Measurements from ENCODE around the gene SEPTIN12.
A peak's percentile ranks its signal among the peaks of the same experiment; 100 is the strongest.

Gene SEPTIN12

DNA sequence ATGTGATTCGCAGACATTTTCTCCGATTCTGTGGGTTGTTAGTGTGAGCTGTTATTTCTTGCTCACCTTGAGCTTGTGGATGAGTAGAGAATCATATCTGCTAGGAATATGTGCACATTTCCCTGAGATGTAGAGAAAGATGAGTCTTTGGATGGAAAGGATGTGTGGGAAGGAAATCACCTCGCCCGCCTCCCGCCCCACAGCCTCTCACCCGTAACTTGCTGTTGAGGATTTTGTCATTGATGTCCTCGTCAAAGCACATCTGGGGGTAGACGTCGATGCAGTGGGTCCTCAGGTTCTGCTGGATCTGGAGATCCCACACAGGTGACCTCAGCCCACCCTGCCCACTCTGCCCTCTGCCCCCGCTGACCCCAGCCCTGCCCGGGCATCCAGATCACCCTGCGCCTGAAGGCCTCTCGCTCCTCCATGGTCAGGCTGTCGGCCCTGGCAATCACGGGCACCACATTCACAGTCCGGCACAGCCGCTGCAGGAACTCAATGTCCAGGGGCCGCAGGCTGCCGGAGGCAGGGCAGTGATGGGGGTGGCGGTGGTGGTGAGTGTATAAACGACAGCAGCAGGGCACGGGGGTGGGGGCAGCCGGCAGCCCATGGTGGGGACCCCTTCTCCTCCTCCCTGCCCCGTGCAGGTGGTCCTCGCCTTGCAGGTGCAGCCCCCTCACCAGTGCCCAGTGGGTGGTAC lies 4.7 kb downstream of the SEPTIN12 start:
- H3K4me1 ChIP-seq (ENCODE audit: insufficient read depth, low read length), result peaks cover 12% of the 10 kb centered on the region
- H3K9ac ChIP-seq (ENCODE audit: low read depth, low read length), result no peak overlapping the region
- no peaks in the 10 kb centered on the region for H3K36me3 ChIP-seq (ENCODE audit: insufficient read depth, low read length)
- H3K9me3 ChIP-seq (ENCODE audit: control insufficient read depth, insufficient read depth, low read length), result no peaks in the 10 kb centered on the region

DNA sequence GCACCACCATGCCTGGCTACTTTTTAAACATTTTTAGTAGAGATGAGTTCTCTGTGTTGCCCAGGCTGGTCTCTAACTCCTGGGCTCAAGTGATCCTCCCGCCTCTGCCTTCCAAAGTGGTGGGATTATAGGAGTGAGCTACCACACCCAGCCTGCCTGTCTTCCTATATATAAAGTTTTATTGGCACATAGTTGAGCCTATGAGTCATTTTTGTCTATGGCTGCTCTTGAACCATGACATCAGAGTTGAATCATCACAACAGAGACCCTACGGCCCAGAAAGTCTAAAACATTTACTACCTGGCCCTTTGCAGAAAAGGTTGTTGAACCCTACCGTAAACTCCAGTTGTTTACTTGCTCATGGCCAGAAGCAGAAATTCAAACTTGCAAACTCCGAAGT lies 7.9 kb downstream of the SEPTIN12 start:
- H3K36me3 ChIP-seq (ENCODE audit: insufficient read depth, low read length), result no peaks in the 10 kb centered on the region
- H3K9ac ChIP-seq (ENCODE audit: low read depth, low read length), result no peak overlapping the region
- H3K4me1 ChIP-seq (ENCODE audit: insufficient read depth, low read length), result no peaks in the 10 kb centered on the region
- no peaks in the 10 kb centered on the region for H3K9me3 ChIP-seq (ENCODE audit: control insufficient read depth, insufficient read depth, low read length)

DNA sequence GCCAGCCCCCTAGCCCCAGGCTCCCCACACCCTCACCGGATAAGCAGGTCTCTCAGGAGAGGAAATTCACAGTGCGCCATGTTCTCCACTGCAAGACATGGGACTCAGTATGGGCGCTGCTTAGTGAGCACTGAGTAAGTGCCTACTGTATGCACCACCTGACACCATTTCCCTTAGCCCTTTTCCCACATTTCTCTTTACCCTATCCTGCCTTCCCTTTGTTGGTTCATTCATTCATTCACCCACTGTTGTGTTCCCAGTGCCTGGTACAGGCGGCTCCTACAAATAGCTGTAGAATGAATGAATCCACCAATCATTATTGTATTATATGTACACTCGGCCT lies 10.1 kb downstream of the SEPTIN12 start:
- no peak overlapping the region for H3K9ac ChIP-seq (ENCODE audit: low read depth, low read length)
- no peaks in the 10 kb centered on the region for H3K9me3 ChIP-seq (ENCODE audit: control insufficient read depth, insufficient read depth, low read length)
- no peaks in the 10 kb centered on the region for H3K4me1 ChIP-seq (ENCODE audit: insufficient read depth, low read length)
- no peaks in the 10 kb centered on the region for H3K36me3 ChIP-seq (ENCODE audit: insufficient read depth, low read length)

DNA sequence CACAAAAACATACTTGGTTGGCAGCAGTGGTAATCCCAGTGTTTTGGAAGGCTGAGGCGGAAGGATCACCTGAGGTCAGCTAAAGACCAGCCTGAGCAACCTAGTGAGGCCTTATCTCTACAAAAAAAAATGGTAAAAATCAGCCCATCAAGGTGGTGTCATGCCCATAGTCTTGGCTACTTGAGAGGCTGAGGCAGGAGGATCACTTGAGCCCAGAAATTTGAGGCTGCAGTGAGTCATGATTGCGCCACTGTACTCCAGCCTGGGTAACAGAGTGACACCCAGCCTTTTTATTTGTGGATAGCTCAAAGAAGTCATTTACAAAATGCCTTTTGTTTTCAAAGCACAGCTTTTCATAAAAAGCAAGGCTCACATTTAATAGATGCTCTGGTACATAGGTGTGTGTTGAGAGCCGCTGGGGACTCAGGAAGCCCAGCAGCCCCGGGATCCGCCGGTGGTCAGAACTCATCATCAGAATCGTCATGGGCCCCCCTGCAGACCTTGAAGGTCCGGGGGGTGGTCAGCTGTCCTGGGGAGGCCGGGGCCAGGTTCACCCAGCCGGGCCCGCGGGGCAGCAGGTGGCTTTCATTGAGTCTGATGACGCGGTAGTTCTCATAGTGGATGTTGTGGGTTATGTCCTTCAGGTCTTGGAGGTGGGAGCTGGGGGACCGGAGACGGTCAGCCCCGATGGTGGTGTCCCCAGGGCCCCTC lies 10.7 kb downstream of the SEPTIN12 start:
- Histone ChIP-seq H3K9ac (ENCODE audit: low read depth, low read length) (no peak overlapping the region), H3K9me3 (ENCODE audit: control insufficient read depth, insufficient read depth, low read length) (no peaks in the 10 kb centered on the region), H3K4me1 (ENCODE audit: insufficient read depth, low read length) (no peaks in the 10 kb centered on the region), H3K36me3 (ENCODE audit: insufficient read depth, low read length) (no peaks in the 10 kb centered on the region)

DNA sequence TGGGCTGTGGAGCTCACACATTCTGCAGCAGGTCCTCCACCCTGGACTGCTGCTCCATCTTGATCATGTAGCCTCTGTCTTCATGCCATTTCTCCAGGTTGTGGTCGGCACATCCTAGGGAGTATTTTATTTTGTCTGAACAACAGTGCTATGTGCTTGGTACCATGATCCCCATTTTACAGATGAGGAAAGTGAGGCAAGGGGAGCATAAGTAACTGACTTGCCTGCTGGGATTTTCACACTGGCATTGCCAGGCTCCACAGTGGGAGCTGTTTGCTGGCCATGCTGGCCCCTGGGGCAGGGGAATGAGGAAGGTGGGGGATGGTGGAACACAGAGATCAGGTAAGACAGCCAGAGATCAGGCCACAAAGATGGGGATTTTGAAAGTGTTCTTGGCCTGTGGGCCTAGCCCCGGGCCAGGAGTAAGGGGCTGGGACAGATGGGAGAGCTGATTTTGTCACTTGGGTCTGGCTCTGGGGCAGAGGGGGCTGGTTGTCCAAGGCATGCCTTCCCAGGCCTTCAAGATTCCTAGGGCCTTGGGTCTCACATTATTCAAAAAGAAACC lies 11.9 kb downstream of the SEPTIN12 start:
- no peaks in the 10 kb centered on the region for H3K9me3 ChIP-seq (ENCODE audit: control insufficient read depth, insufficient read depth, low read length)
- H3K9ac ChIP-seq (ENCODE audit: low read depth, low read length), result no peak overlapping the region
- H3K36me3 ChIP-seq (ENCODE audit: insufficient read depth, low read length), result no peaks in the 10 kb centered on the region
- no peaks in the 10 kb centered on the region for H3K4me1 ChIP-seq (ENCODE audit: insufficient read depth, low read length)

DNA sequence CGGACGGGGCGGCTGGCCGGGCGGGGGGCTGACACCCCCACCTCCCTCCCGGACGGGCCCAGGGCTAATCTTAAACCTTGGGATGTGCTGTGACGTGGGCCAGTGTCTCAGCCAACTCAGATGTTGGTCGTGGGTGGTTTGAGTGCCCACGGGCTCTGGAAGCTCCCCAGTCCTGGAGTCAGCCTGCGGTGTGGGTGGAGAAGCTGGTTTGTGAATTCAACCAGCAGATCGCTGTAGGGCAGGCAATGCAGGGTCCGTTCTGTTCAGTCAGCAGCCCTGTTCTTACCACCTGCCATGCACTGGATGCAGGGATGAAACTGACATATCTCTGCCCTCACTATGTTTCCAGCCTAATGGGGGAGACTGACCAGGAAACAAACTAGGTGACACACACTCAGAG lies 13.1 kb downstream of the SEPTIN12 start:
- H3K9ac ChIP-seq (ENCODE audit: low read depth, low read length), result no peak overlapping the region
- H3K36me3 ChIP-seq (ENCODE audit: insufficient read depth, low read length), result no peaks in the 10 kb centered on the region
- no peaks in the 10 kb centered on the region for H3K4me1 ChIP-seq (ENCODE audit: insufficient read depth, low read length)
- no peaks in the 10 kb centered on the region for H3K9me3 ChIP-seq (ENCODE audit: control insufficient read depth, insufficient read depth, low read length)

DNA sequence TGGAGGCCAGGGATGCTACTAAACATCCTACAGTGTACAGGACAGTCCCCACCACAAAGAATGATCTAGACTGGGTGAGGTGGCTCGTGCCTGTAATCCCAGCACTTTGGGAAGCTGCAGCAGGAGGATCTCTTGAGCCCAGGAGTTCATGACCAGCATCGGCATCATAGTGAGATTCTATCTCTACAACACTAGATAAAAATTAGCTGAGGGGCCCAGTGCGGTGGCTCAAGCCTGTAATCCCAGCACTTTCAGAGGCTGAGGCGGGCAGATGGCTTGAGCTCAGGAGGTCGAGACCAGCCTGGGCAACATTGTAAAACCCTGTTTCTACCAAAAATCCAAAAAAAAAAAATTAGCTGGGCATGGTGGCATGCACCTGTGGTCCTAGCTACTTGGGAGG lies 15.8 kb downstream of the SEPTIN12 start:
- no peak overlapping the region for H3K9ac ChIP-seq (ENCODE audit: low read depth, low read length)
- H3K9me3 ChIP-seq (ENCODE audit: control insufficient read depth, insufficient read depth, low read length), result no peaks in the 10 kb centered on the region
- no peaks in the 10 kb centered on the region for H3K36me3 ChIP-seq (ENCODE audit: insufficient read depth, low read length)
- no peaks in the 10 kb centered on the region for H3K4me1 ChIP-seq (ENCODE audit: insufficient read depth, low read length)

DNA sequence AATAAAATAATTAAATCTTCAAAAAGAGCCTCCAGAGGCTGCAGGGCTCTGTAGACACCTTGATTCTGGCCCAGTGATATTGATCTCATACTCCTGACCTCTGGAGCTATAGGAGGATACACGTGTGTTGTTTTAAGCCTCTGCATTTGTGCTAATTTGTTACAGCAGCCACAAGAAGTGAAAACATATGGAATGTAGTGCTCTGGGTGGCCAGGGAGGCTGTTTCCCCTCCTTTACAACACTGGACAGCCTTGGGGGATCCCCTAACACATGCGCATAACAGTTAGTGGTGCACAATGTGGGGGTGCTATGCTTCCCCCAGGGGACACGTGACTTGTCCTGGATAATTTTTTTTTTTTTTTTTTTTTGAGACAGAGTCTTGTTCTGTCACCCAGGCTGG lies 16.5 kb downstream of the SEPTIN12 start:
- no peaks in the 10 kb centered on the region for H3K4me1 ChIP-seq (ENCODE audit: insufficient read depth, low read length)
- H3K9me3 ChIP-seq (ENCODE audit: control insufficient read depth, insufficient read depth, low read length), result no peaks in the 10 kb centered on the region
- H3K9ac ChIP-seq (ENCODE audit: low read depth, low read length), result no peak overlapping the region
- H3K36me3 ChIP-seq (ENCODE audit: insufficient read depth, low read length), result no peaks in the 10 kb centered on the region

DNA sequence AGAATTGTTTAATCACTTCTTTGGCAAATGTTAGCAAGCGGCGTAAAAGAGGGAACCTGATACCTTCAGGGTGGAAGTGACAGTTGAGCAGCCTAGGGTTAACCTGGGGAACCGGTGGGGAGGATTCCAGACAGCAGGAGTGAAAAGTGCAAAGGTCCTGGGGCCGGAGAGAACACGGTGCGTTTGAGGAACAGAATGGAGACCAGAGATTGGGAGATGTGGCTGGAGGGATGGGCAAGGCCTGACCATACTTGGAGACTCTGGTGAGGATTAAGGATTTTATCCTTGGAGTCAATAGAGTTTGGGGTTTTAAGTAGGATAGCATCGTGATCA lies 18.9 kb downstream of the SEPTIN12 start:
- no peaks in the 10 kb centered on the region for H3K4me1 ChIP-seq (ENCODE audit: insufficient read depth, low read length)
- no peaks in the 10 kb centered on the region for H3K9me3 ChIP-seq (ENCODE audit: control insufficient read depth, insufficient read depth, low read length)
- no peaks in the 10 kb centered on the region for H3K36me3 ChIP-seq (ENCODE audit: insufficient read depth, low read length)
- peak overlapping the region; percentile 88; the same call in 1 of the 2 replicates for H3K9ac ChIP-seq (ENCODE audit: low read depth, low read length)

DNA sequence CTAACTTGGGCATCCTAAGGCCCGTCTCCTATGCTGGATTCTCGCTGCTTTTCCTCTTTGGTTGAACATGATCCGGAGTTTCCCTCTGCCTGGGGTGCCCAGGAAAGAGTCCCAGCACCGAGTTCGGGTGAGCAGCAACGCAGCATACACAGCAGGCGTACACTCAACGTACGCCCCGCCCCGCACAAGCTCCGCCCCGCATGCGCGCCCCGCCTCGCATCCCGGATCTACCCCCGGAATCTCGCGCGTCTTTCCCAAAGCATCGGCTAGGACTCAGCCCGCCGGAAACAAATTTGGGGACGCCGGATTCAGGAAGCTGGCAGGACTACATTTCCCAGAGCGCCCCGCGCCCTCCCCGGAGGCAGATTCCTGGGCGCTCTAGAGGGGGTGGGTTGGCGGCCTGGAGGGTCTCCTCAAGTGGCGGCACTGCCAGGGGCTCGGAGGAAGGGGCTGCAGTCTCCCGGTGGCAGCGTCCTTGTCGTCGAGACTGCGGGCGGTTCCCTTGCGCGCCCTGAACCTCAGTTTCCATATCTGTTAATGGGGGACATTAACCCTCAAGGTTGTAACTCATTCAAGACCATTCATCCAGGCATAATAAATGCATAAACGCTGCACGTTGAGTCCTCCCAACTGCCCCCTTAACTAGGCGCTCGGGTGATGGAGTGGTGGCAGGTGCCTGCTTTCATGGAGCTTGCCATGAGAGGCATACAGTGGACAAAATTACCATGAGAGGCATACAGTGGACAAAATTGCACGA lies 19.4 kb downstream of the SEPTIN12 start:
- H3K4me1 ChIP-seq (ENCODE audit: insufficient read depth, low read length), result no peaks in the 10 kb centered on the region
- no peaks in the 10 kb centered on the region for H3K9me3 ChIP-seq (ENCODE audit: control insufficient read depth, insufficient read depth, low read length)
- peak overlapping the region; percentile 88 for H3K9ac ChIP-seq (ENCODE audit: low read depth, low read length)
- H3K36me3 ChIP-seq (ENCODE audit: insufficient read depth, low read length), result no peaks in the 10 kb centered on the region

DNA sequence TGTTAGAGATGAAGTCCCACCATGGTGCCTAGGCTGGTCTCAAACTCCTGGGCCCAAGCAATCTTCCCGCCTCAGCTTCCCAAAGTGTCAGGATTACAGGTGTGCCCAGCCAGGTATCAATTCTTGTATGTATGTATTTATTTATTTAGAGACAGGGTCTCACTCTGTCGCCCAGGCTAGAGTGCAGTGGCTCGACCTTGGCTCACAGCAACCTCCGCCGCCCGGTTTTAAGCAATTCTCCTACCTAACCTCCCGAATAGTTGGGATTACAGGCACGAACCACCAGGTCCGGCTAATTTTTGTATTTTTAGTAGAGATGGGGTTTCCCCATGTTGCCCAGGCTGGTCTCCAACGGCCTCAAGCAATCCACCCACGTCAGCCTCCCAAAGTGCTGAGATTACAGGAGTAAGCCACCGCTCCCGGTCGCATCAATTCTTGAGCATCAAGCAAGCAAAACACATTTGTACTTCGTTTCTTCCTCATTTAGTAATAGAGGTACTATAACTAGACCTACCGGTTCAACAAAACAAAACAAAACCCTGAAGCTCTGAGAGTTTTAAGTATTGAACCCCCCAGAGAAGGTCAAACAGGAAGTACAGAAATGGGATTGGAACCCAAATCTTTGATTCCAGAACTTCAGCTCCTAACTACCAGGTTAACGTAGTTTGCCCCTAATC lies 20.1 kb downstream of the SEPTIN12 start:
- Histone ChIP-seq H3K4me1 (ENCODE audit: insufficient read depth, low read length) (no peaks in the 10 kb centered on the region), H3K9me3 (ENCODE audit: control insufficient read depth, insufficient read depth, low read length) (no peaks in the 10 kb centered on the region), H3K9ac (ENCODE audit: low read depth, low read length) (peak overlapping the region; percentile 88)

DNA sequence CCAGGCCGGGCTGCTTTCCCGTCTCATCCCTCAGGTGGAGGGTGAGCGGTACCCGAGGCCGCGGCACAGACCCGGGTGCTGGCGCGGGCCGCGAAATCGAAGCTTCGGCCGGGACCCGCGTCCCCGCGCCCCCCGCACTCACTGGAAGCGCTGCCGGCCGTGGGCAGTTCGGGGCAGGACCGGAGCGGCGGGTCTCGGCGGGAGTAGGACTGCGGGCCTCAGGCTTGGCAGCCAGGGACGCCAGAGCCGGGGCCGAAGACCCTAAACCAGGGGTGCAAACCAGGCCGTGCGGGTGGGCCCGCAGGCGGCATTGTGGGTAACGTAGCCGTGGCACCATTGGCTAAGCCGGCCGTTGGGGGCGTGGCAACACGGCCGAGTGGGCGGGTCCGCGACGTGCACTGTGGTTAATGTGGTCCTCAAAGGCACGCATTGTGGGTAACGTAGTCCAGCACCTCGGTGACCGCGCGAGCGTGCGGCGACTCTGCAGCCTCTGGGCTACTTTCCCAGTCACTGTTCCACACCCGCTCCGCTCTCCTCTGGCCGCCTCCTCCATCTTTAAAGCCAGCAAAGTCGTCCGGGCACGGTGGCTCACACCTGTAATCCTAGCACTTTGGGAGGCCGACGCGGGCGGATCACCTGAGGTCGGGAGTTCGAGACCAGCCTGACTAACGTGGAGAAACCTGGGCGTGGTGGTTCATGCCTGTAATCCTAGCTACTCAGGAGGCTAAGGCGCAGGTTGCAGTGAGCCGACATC lies 21.1 kb downstream of the SEPTIN12 start, which contains the start of gene ZNF500:
TSS of gene ZNF500 (minus strand) at position 288 of the 754 bp plus-strand sequence. CDS start 1,184 bp downstream, outside the sequence.
- Histone ChIP-seq H3K4me1 (ENCODE audit: insufficient read depth, low read length) (no peaks in the 10 kb centered on the region), H3K9ac (ENCODE audit: low read depth, low read length) (peak within 1 kb of the TSS; percentile 98), H3K9me3 (ENCODE audit: control insufficient read depth, insufficient read depth, low read length) (no peaks in the 10 kb centered on the region), H3K36me3 (ENCODE audit: insufficient read depth, low read length) (no peaks in the 10 kb centered on the region)

More for the DNA sequence above, 20.1 kb downstream of the SEPTIN12 start:
- no peaks in the 10 kb centered on the region for H3K36me3 ChIP-seq (ENCODE audit: insufficient read depth, low read length)

DNA sequence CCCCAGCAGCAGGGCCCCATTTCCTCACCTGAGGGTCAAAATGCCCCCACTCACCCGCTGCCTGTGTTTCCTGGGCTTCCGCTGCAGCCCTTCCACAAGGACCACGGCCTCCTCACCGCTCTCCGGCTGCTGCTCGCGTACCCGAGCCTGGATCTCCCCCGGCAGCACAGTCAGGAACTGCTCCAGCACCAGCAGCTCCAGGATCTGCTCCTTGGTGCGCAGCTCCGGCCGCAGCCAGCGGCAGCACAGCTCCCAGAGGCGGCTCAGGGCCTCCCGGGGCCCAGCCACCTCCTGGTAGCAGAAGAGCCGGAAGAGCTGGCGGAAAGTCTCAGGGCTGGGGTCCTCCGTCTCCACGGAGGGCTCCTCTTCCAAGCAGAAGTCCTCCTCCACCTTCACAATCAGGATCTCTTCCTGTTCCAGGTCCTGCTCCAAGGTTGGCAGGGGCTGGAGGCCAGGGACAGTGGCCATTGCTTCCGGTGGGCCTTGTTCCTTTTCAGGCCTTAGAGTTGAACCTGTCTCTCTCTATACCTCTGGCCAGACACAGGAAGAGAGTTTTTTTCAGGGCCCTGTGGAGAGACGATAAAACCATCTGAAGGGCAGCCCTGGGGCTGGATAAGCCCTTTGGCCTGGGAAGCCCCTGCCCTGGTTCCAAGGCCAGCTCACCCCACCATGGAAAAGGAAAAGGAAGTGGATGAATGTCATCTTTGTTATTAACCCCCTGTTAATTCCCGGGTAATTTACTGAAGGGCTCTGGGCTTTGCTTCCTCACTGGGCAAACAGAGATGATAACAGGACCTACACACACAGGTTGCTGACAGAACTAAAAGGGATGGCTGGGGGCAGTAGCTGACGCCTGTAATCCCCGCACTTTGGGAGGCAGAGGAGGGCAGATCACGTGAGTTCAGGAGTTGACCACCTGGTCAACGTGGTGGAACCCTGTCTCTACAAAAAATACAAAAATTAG lies 22.4 kb downstream of the SEPTIN12 start:
- H3K4me1 ChIP-seq (ENCODE audit: insufficient read depth, low read length), result no peaks in the 10 kb centered on the region
- no peaks in the 10 kb centered on the region for H3K36me3 ChIP-seq (ENCODE audit: insufficient read depth, low read length)
- H3K9me3 ChIP-seq (ENCODE audit: control insufficient read depth, insufficient read depth, low read length), result no peaks in the 10 kb centered on the region
- peak overlapping the region; percentile 98; the same call in 1 of the 2 replicates for H3K9ac ChIP-seq (ENCODE audit: low read depth, low read length)

Measured in ES-I3 (cell line).